HCT116 (cell line): ENCODE measurements around the gene EPN1. TPM values are rescaled to one million over a fixed set of nuclear protein-coding genes. Genes with fewer than 3 reads are reported as not detected.

Experiments used
- ATAC-seq: fragments of 200-7000 bp; cut with Tn5 transposase; 2 replicates; pipeline ENCODE4 v1.9.1; 2020; ENCODE audit warnings: mild to moderate bottlenecking, moderate library complexity
- BruUV-seq: library from RNA; stranded (reverse); fragments of 400-500 nt; replicated peaks from 2 replicates; lab custom pipeline; 2021; lab: Mats Ljungman, UMichigan
- CTCF ChIA-PET: fragments of 300-600 bp; sonication (Branson Sonifier 250); formaldehyde crosslinking; loops from one replicate; lab custom pipeline; 2021; ENCODE audit warnings: antibody characterized with exemption; lab: Charles Lee
- POLR2A ChIA-PET: fragments of 300-600, 350-600 bp; sonication (Branson Sonifier 250); formaldehyde crosslinking; loops from one replicate; lab custom pipeline; 2021; ENCODE audit warnings: antibody characterized with exemption; lab: Charles Lee
- RAD21 ChIA-PET, 2 experiments: fragments of 300-600 bp; sonication (Branson Sonifier 250); formaldehyde crosslinking; loops; one replicate each; lab custom pipeline; 2023; ENCODE audit warnings: low total read pairs in 2 of 2; ENCODE audit not compliant: uncharacterized antibody in 2 of 2, unreplicated experiment in 2 of 2, low non-redundant PET in 1 of 2; lab: Charles Lee
- DNase-seq: peaks from one replicate; pipeline ENCODE4 v3.0.0-alpha.2; 2010; ENCODE audit warnings: low read depth, low spot score
- H2AFZ ChIP-seq: fragments of 200-600 bp; shearing (Covaris generic), sonication (generic); 2 replicates; pipeline ENCODE4 v1.6.1; 2017; ENCODE audit warnings: low read depth, mixed run types, mixed read lengths, antibody characterized with exemption, low read length; ENCODE audit not compliant: poor library complexity, severe bottlenecking
- H3K27ac ChIP-seq: 2 replicates; pipeline ENCODE4 v1.5.1; 2012; ENCODE audit warnings: low read depth, low read length
- H3K27me3 ChIP-seq: fragments of 200-600 bp; sonication (generic); 2 replicates; pipeline ENCODE4 v1.6.1; 2016; ENCODE audit warnings: mixed run types, low read length, mixed read lengths; ENCODE audit not compliant: insufficient read depth
- H3K36me3 ChIP-seq, 2 experiments: fragments of 200-500 bp in 1 of 2; fragments of 200-600 bp in 1 of 2; sonication (Bioruptor generic) in 1 of 2; sonication (generic) in 1 of 2; 2 replicates each; pipeline versions ENCODE4 v1.5.1 to v1.6.1; 2014 to 2016; ENCODE audit warnings: low read length in 2 of 2, inconsistent platforms in 1 of 2, mixed read lengths in 1 of 2, mixed run types in 1 of 2; ENCODE audit not compliant: insufficient read depth in 2 of 2, control insufficient read depth in 1 of 2
- H3K4me1 ChIP-seq, 2 experiments: fragments of 200-600 bp in 1 of 2; sonication (generic) in 1 of 2; 2 replicates each; pipeline versions ENCODE4 v1.5.1 to v1.6.1; 2012 to 2017; ENCODE audit warnings: low read length in 2 of 2, inconsistent platforms in 1 of 2, mild to moderate bottlenecking in 1 of 2, mixed read lengths in 1 of 2, mixed run types in 1 of 2, moderate library complexity in 1 of 2; ENCODE audit not compliant: insufficient read depth in 2 of 2, control insufficient read depth in 1 of 2
- H3K4me2 ChIP-seq: fragments of 200-600 bp; sonication (generic); 2 replicates; pipeline ENCODE4 v1.6.1; 2017; ENCODE audit warnings: mixed run types, low read length, mixed read lengths
- H3K4me3 ChIP-seq, 2 experiments: fragments of 200-600 bp in 1 of 2; sonication (generic) in 1 of 2; replicated peaks in 1 of 2; 2 replicates each; pipeline ENCODE4 v1.5.1; 2011 to 2016; ENCODE audit warnings: low read length in 2 of 2, control low read depth in 1 of 2, low read depth in 1 of 2, mild to moderate bottlenecking in 1 of 2, mixed read lengths in 1 of 2, mixed run types in 1 of 2
- H3K79me2 ChIP-seq: fragments of 200-600 bp; sonication (generic); 2 replicates; pipeline ENCODE4 v1.6.1; 2017; ENCODE audit warnings: mild to moderate bottlenecking, mixed run types, low read length, moderate library complexity, mixed read lengths; ENCODE audit not compliant: insufficient read depth
- H3K9ac ChIP-seq: fragments of 200-600 bp; sonication (generic); 2 replicates; pipeline ENCODE4 v1.6.1; 2016; ENCODE audit warnings: low read length, mixed read lengths
- H3K9me2 ChIP-seq: fragments of 200-600 bp; sonication (generic), shearing (Covaris generic); 2 replicates; pipeline ENCODE4 v1.6.1; 2017; ENCODE audit warnings: mixed run types, mild to moderate bottlenecking, moderate library complexity; ENCODE audit not compliant: insufficient read depth
- H3K9me3 ChIP-seq, 2 experiments: fragments of 200-500 bp in 1 of 2; fragments of 200-600 bp in 1 of 2; sonication (Bioruptor generic) in 1 of 2; sonication (generic) in 1 of 2; 2 replicates each; pipeline ENCODE4 v1.6.1; 2014 to 2017; ENCODE audit warnings: low read length in 2 of 2, mixed read lengths in 2 of 2, inconsistent platforms in 1 of 2, low read depth in 1 of 2, mild to moderate bottlenecking in 1 of 2, mixed run types in 1 of 2, moderate library complexity in 1 of 2; ENCODE audit not compliant: control insufficient read depth in 1 of 2, insufficient read depth in 1 of 2
- H4K20me1 ChIP-seq: fragments of 200-600 bp; sonication (generic), shearing (Covaris generic); 2 replicates; pipeline ENCODE4 v1.6.1; 2017; ENCODE audit warnings: mixed run types, mild to moderate bottlenecking, moderate library complexity; ENCODE audit not compliant: insufficient read depth
- EZH2 ChIP-seq: fragments of 200-600 bp; sonication (generic); IDR thresholded peaks from 2 replicates; pipeline ENCODE4 v1.6.1; 2017; ENCODE audit warnings: antibody characterized with exemption, mixed run types
- EZH2phosphoT487 ChIP-seq: fragments of 200-600 bp; IDR thresholded peaks from 2 replicates; pipeline ENCODE4 v1.6.1; 2018; ENCODE audit warnings: antibody characterized with exemption, borderline replicate concordance
- intact Hi-C: fragments of 100-400 bp; cut with micrococcal nuclease; formaldehyde crosslinking; loops from 2 replicates; pipeline ENCODE4 v1.10.0; 2022
- total RNA-seq: library from RNA; stranded (reverse); gene quantifications from one replicate; pipeline ENCODE4 v1.2.1, GENCODE V29; 2021; ENCODE audit not compliant: unreplicated experiment
- TF ChIP-seq, protein P1 (sequence below), 3 experiments: fragments of 200-600 bp in 1 of 3; sonication (generic) in 1 of 3; IDR thresholded peaks in 2 of 3; conservative IDR thresholded peaks in 1 of 3; 2 replicates each; pipeline ENCODE4 v1.5.1; 2012 to 2017; ENCODE audit warnings: low read depth in 2 of 3, low read length in 2 of 3, antibody characterized with exemption in 1 of 3, borderline replicate concordance in 1 of 3, control low read depth in 1 of 3, mild to moderate bottlenecking in 1 of 3, mixed read lengths in 1 of 3, mixed run types in 1 of 3, moderate library complexity in 1 of 3; ENCODE audit not compliant: insufficient read depth in 1 of 3
- TF ChIP-seq, protein P2 (sequence below): IDR thresholded peaks from 2 replicates; pipeline ENCODE4 v1.6.1; 2011; ENCODE audit warnings: mild to moderate bottlenecking, low read length, moderate library complexity; ENCODE audit not compliant: insufficient replicate concordance; ENCODE audit errors: extremely low read depth

Gene EPN1
- total RNA-seq, 1 experiment from 2014 or later = 122 TPM

DNA sequence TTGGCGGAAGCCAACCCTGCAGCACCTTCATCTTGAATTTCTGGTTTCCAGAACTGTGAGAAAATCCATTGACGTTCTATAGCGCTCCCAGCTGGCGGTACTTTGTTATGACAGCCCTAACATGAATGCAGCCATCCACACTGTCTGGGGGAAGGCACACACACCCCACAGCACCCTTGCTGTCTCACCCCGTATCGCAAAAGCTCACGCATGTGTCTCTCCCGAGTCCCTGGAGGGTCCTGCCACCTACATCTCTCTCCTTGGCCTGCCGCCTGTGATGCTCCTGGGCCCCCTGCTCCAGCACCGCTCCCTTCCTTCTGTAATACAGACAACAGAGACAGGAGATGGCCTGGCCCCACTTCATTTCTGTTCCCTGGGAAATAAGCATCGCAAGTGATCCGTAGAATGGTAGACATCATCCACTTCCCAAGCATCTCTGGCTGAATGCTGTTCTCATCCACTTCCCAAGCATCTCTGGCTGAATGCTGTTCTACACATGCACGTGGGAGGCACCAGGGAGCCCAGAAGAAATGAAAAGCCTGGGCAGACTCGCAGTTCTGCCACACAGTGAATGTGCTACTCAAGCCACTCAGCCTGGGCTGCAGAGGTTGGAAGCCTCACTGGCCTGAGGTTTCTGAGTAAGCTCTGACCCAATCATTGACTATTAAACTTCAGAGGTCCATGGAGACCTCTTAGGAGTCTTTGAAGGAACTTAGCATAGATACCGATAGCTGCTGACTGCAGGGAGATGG, 29.6 kb downstream of the EPN1 start:
- no peak overlapping the region for H3K4me2 ChIP-seq
- TF ChIP-seq, protein P1, sequence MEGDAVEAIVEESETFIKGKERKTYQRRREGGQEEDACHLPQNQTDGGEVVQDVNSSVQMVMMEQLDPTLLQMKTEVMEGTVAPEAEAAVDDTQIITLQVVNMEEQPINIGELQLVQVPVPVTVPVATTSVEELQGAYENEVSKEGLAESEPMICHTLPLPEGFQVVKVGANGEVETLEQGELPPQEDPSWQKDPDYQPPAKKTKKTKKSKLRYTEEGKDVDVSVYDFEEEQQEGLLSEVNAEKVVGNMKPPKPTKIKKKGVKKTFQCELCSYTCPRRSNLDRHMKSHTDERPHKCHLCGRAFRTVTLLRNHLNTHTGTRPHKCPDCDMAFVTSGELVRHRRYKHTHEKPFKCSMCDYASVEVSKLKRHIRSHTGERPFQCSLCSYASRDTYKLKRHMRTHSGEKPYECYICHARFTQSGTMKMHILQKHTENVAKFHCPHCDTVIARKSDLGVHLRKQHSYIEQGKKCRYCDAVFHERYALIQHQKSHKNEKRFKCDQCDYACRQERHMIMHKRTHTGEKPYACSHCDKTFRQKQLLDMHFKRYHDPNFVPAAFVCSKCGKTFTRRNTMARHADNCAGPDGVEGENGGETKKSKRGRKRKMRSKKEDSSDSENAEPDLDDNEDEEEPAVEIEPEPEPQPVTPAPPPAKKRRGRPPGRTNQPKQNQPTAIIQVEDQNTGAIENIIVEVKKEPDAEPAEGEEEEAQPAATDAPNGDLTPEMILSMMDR (IDR thresholded peaks at IDR 0.05 in 2 of 3, conservative IDR thresholded peaks at IDR 0.05 in 1 of 3; ENCODE audit: borderline replicate concordance in 1 of 3, insufficient read depth in 1 of 3, low read depth in 2 of 3, low read length in 2 of 3) = peak in 2 of 3 experiments; percentile 15 to 48; a peak in 3 of 6 replicates
- TF ChIP-seq, protein P2, sequence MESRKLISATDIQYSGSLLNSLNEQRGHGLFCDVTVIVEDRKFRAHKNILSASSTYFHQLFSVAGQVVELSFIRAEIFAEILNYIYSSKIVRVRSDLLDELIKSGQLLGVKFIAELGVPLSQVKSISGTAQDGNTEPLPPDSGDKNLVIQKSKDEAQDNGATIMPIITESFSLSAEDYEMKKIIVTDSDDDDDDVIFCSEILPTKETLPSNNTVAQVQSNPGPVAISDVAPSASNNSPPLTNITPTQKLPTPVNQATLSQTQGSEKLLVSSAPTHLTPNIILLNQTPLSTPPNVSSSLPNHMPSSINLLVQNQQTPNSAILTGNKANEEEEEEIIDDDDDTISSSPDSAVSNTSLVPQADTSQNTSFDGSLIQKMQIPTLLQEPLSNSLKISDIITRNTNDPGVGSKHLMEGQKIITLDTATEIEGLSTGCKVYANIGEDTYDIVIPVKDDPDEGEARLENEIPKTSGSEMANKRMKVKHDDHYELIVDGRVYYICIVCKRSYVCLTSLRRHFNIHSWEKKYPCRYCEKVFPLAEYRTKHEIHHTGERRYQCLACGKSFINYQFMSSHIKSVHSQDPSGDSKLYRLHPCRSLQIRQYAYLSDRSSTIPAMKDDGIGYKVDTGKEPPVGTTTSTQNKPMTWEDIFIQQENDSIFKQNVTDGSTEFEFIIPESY = no peak
- TF ChIP-seq EZH2phosphoT487 (no peak), EZH2 (no peak)
- no peaks in the 10 kb centered on the region for H3K9me2 ChIP-seq
- 0 out of 2 replicates have a peak, but pooled peaks cover 4% of the 10 kb centered on the region for H3K27me3 ChIP-seq
- no peaks in the 10 kb centered on the region for H4K20me1 ChIP-seq
- CTCF ChIA-PET = interaction anchor here (1.4 to 1.7 kb wide), 4 partner anchors 15 to 629 kb away, joined by 3 to 6 read pairs (median 4); no protein-coding TSS in a partner anchor
- peak; percentile 45 for ATAC-seq
- H3K36me3 ChIP-seq = peaks cover 0 to 13% of the 10 kb centered on the region in 2 experiments; a peak in 3 of 4 replicates
- no peak overlapping the region for H3K4me3 ChIP-seq
- no peaks in the 10 kb centered on the region for H3K9me3 ChIP-seq
- BruUV-seq = no TSS peak
- DNase-seq = no peak
- no peak overlapping the region for H2AFZ ChIP-seq
- H3K79me2 ChIP-seq = no peaks in the 10 kb centered on the region
- POLR2A ChIA-PET = no interaction called here
- H3K9ac ChIP-seq = no peak overlapping the region
- H3K27ac ChIP-seq = no peak overlapping the region
- intact Hi-C loops = no loop called here
- RAD21 ChIA-PET = no interaction called here
- H3K4me1 ChIP-seq = no peaks in the 10 kb centered on the region
